ENCODE results near the gene R3HDM2. TPM values are rescaled to one million over a fixed set of nuclear protein-coding genes. Genes with fewer than 3 reads are reported as not detected.
A peak's percentile ranks its signal among the peaks of the same experiment; 100 is the strongest.
"Not testable (repeated sequence)": the region's sequence is repeated elsewhere in the genome, so short reads cannot be mapped to it uniquely, and the experiment has no call there.

R3HDM2 gene
- total RNA-seq, 1 experiment from 2014 or later = 34.7 TPM

DNA sequence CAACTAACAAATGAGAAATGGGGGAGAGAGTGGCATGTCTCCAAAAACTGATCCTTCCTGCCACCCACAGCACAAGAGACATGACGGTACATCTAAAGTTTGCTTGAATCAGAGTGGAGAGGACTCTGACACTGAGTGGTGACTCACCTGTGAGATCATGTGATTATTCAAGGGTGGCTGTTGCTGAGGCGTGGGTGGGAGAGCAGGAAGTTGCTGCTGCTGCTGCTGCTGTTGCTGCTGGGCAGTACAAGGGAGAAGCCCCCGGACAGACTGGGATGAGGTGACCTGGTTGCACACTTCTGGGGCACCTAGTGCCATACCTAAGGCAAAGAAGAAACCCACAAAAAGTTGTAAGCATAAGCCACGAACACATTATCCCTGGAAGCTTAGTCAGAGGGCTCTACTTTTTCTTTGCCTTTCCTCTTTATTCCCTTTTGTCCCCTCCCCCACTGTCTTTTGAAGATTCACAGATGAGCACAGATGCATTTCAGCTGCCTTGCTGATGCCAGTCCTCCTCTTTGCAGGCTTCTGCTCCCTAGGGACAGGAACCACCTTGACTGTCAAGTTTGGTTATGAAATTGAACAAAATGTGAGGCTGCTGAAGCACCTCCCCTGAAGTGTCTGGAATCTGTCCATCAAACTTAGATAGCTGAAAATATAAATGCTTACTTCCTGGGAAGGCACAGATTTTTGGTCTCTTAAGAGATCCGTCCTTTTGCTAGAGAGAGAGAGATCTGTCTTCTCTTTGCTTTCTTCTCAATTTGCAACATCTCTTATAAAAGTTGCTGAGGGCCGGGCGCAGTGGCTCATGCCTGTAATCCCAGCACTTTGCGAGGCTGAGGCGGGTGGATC lies 150.4 kb downstream of the R3HDM2 start (continued):
- TF ChIP-seq ARID4B (CRISPR knock-in tag; IDR thresholded peaks at IDR 0.05; ENCODE audit: borderline replicate concordance) (no peak), EMX1 (CRISPR knock-in tag; IDR thresholded peaks at IDR 0.05) (no peak)

- Mint-ChIP-seq H3K27ac (no peak overlapping the region), H3K9me3 (peaks cover 3% of the 10 kb centered on the region; the same call in 1 of the 2 replicates), H3K27me3 (ENCODE audit: low read depth) (no peaks in the 10 kb centered on the region), H3K36me3 (peaks cover 11% of the 10 kb centered on the region), H3K4me3 (no peak overlapping the region), H3K4me1 (peaks cover 13% of the 10 kb centered on the region)
- DNase-seq (ENCODE audit: low spot score) = no peak
- POLR2A ChIA-PET = interaction anchor here (0.6 kb wide), 1 partner anchor 78 kb away, joined by 3 read pairs; no protein-coding TSS in a partner anchor
- CTCF ChIA-PET = interaction anchor here (0.6 to 2.3 kb wide), 5 partner anchors 31 to 177 kb away, joined by 4 to 12 read pairs (median 5); partner anchors contain the start of gene INHBE
- TF ChIP-seq EMX1 (CRISPR knock-in tag; IDR thresholded peaks at IDR 0.05) = no peak
- no peak for TF ChIP-seq ATF1 (CRISPR knock-in tag; IDR thresholded peaks at IDR 0.05)
- TF ChIP-seq E2F5 (CRISPR knock-in tag; IDR thresholded peaks at IDR 0.05) = no peak
- no peak for TF ChIP-seq GRHL2 (CRISPR knock-in tag; IDR thresholded peaks at IDR 0.05; ENCODE audit: insufficient replicate concordance, severe bottlenecking)
- TF ChIP-seq ZNF281 (CRISPR knock-in tag; IDR thresholded peaks at IDR 0.05) = no peak
- no peak for ATAC-seq
Observed at GRCh38 chr12:57278465-57279381, 152.1 kb downstream of the R3HDM2 start.

GRCh38 chr12:57276935-57277563 lies 153.8 kb downstream of the R3HDM2 start:
- TF ChIP-seq ZNF232 (CRISPR knock-in tag; IDR thresholded peaks at IDR 0.05) (no peak), ATF1 (CRISPR knock-in tag; IDR thresholded peaks at IDR 0.05) (no peak), TEAD4 (CRISPR knock-in tag; IDR thresholded peaks at IDR 0.05) (no peak), NR1H2 (CRISPR knock-in tag; IDR thresholded peaks at IDR 0.05) (no peak), KAT7 (CRISPR knock-in tag; IDR thresholded peaks at IDR 0.05; ENCODE audit: borderline replicate concordance) (no peak)
- ChIA-PET POLR2A (no interaction called here), CTCF (interaction anchor here (0.6 to 2.3 kb wide), 15 partner anchors 12 to 182 kb away, joined by 3 to 15 read pairs (median 4); partner anchors contain the start of gene GLI1)
- ATAC-seq (peak; percentile 57), DNase-seq (ENCODE audit: low spot score) (peak; percentile 46)
- Mint-ChIP-seq H3K36me3 (peaks cover 11% of the 10 kb centered on the region), H3K27me3 (ENCODE audit: low read depth) (no peaks in the 10 kb centered on the region), H3K4me3 (no peak overlapping the region), H3K9me3 (peaks cover 3% of the 10 kb centered on the region; the same call in 1 of the 2 replicates), H3K27ac (no peak overlapping the region), H3K4me1 (peaks cover 13% of the 10 kb centered on the region)

- not testable (repeated sequence) for H3K4me3 Mint-ChIP-seq; DNase-seq (ENCODE audit: low spot score); H3K9me3 Mint-ChIP-seq; H3K27me3 Mint-ChIP-seq (ENCODE audit: low read depth); H3K27ac Mint-ChIP-seq; ATAC-seq; H3K36me3 Mint-ChIP-seq
- ChIA-PET POLR2A (interaction anchor here (0.6 kb wide), 1 partner anchor 101 kb away, joined by 3 read pairs; no protein-coding TSS in a partner anchor), CTCF (interaction anchor here (0.6 to 2.0 kb wide), 10 partner anchors 14 to 183 kb away, joined by 3 to 15 read pairs (median 4); partner anchors contain the start of gene GLI1)
- H3K4me1 Mint-ChIP-seq = peaks cover 13% of the 10 kb centered on the region
Observed at GRCh38 chr12:57276233-57276632, 154.6 kb downstream of the R3HDM2 start.

All from WTC11 (cell line).